GM19351 (cell line): Measurements from ENCODE around the gene SLC48A1.

Source experiments
- ATAC-seq: cut with Tn5 transposase; IDR thresholded peaks from one replicate; pipeline ENCODE4 v1.9.1; 2021; ENCODE audit warnings: mild to moderate bottlenecking, moderate library complexity; ENCODE audit not compliant: unreplicated experiment

The SLC48A1 gene

GRCh38 chr12:47757364-47757839 is 15.6 kb upstream of the SLC48A1 start:
- ATAC-seq = no peak

- ATAC-seq = no peak
Measured at GRCh38 chr12:47757840-47758583, 15.0 kb upstream of the SLC48A1 start.

GRCh38 chr12:47758584-47758833 is 14.5 kb upstream of the SLC48A1 start:
- ATAC-seq = no peak

GRCh38 chr12:47758834-47759690 is 14.0 kb upstream of the SLC48A1 start, which contains the start of gene RAPGEF3:
TSS of gene RAPGEF3 (minus strand) at chr12:47758880. CDS start at chr12:47758556, 324 bp downstream.
- peak; percentile 43 for ATAC-seq

- ATAC-seq = no peak
Measured at GRCh38 chr12:47762850-47763465, 10.1 kb upstream of the SLC48A1 start.

- ATAC-seq = no peak
Measured at GRCh38 chr12:47763481-47764346, 9.3 kb upstream of the SLC48A1 start.

GRCh38 chr12:47766502-47767215 is 6.4 kb upstream of the SLC48A1 start:
- ATAC-seq = no peak

- peak; percentile 71 for ATAC-seq
Measured at GRCh38 chr12:47767216-47767724, 5.8 kb upstream of the SLC48A1 start.

GRCh38 chr12:47768323-47768811 is 4.7 kb upstream of the SLC48A1 start:
- ATAC-seq = no peak

GRCh38 chr12:47769234-47770085 is 3.6 kb upstream of the SLC48A1 start:
- no peak for ATAC-seq

GRCh38 chr12:47770086-47770726 is 2.8 kb upstream of the SLC48A1 start:
- ATAC-seq = no peak

GRCh38 chr12:47771304-47771703 is 1.7 kb upstream of the SLC48A1 start:
- no peak for ATAC-seq

- no peak for ATAC-seq
Measured at GRCh38 chr12:47772094-47772660, 861 bp upstream of the SLC48A1 start.

GRCh38 chr12:47772738-47773061 is 338 bp upstream of the SLC48A1 start:
- ATAC-seq = no peak

GRCh38 chr12:47773858-47774580 is 981 bp downstream of the SLC48A1 start:
- ATAC-seq = no peak

GRCh38 chr12:47774663-47775062 is 1.6 kb downstream of the SLC48A1 start:
- ATAC-seq = no peak

GRCh38 chr12:47775100-47775911 is 2.3 kb downstream of the SLC48A1 start:
- ATAC-seq = no peak
